Endothelial cell of umbilical vein (primary cell): ENCODE results near the gene SRPK2. TPM values are rescaled to one million over a fixed set of nuclear protein-coding genes. Genes with fewer than 3 reads are reported as not detected.

ENCODE experiments used
- BruUV-seq: library from RNA; stranded (reverse); fragments of 400-500 nt; replicated peaks from 2 replicates; lab custom pipeline; 2021; lab: Mats Ljungman, UMichigan
- CTCF ChIA-PET: fragments of 300-600, 350-600 bp; sonication (Branson Sonifier 250); formaldehyde crosslinking; loops from one replicate; lab custom pipeline; 2021; ENCODE audit warnings: antibody characterized with exemption, inconsistent platforms; lab: Charles Lee
- POLR2A ChIA-PET: fragments of 300-600, 350-600 bp; sonication (Branson Sonifier 250); formaldehyde crosslinking; loops from one replicate; lab custom pipeline; 2021; ENCODE audit warnings: antibody characterized with exemption, inconsistent platforms; lab: Charles Lee
- DNase-seq: peaks from one replicate; pipeline ENCODE4 v3.0.0-alpha.2; 2011; ENCODE audit warnings: low read depth, low spot score
- FAIRE-seq: peaks from 2 replicates; lab custom pipeline; 2011; peaks lifted over from hg19 to GRCh38; lab: Jason Lieb, UNC
- H2AFZ ChIP-seq: 2 replicates; pipeline ENCODE4 v1.6.0; 2012; ENCODE audit warnings: low read depth, low read length, control low read depth, inconsistent platforms
- H3K27ac ChIP-seq: 2 replicates; pipeline ENCODE4 v1.5.1; 2011; ENCODE audit warnings: low read depth, mild to moderate bottlenecking, control low read depth, low read length, moderate library complexity; ENCODE audit not compliant: insufficient read depth
- H3K27me3 ChIP-seq, 2 experiments: 2 replicates each; pipeline versions ENCODE4 v1.6.0 to v1.6.1; 2011; ENCODE audit warnings: low read length in 2 of 2, mixed read lengths in 1 of 2; ENCODE audit not compliant: control insufficient read depth in 2 of 2, insufficient read depth in 2 of 2
- H3K36me3 ChIP-seq, 2 experiments: 2 replicates in 1 of 2; 3 replicates in 1 of 2; pipeline ENCODE4 v1.5.1; 2011; ENCODE audit warnings: low read length in 2 of 2, mild to moderate bottlenecking in 1 of 2, moderate library complexity in 1 of 2; ENCODE audit not compliant: control insufficient read depth in 2 of 2, insufficient read depth in 2 of 2; ENCODE audit errors: extremely low read depth in 1 of 2
- H3K4me1 ChIP-seq: 3 replicates; pipeline ENCODE4 v1.5.1; 2011; ENCODE audit warnings: mild to moderate bottlenecking, low read length; ENCODE audit not compliant: control insufficient read depth, insufficient read depth; ENCODE audit errors: extremely low read depth
- H3K4me2 ChIP-seq: 2 replicates; pipeline ENCODE4 v1.6.1; 2011; ENCODE audit warnings: low read length, control low read depth, mixed read lengths; ENCODE audit not compliant: insufficient read depth
- H3K4me3 ChIP-seq, 3 experiments: fragments of 200-600 bp in 1 of 3; sonication (generic), shearing (Covaris generic) in 1 of 3; replicated peaks in 1 of 3; 2 replicates each; pipeline ENCODE4 v1.5.1; 2011 to 2016; ENCODE audit warnings: control low read depth in 3 of 3, low read length in 3 of 3, mild to moderate bottlenecking in 2 of 3, inconsistent platforms in 1 of 3, low read depth in 1 of 3, moderate library complexity in 1 of 3; ENCODE audit not compliant: insufficient read depth in 1 of 3
- H3K79me2 ChIP-seq: 2 replicates; pipeline ENCODE4 v1.6.0; 2012; ENCODE audit warnings: low read length, inconsistent platforms; ENCODE audit not compliant: control insufficient read depth, insufficient read depth
- H3K9ac ChIP-seq: replicated peaks from 2 replicates; pipeline ENCODE3; 2011; ENCODE audit warnings: low read length, control low read depth; ENCODE audit not compliant: insufficient read depth; ENCODE audit errors: extremely low read depth
- H3K9me1 ChIP-seq: replicated peaks from 3 replicates; pipeline ENCODE4 v1.6.0; 2011; ENCODE audit warnings: mild to moderate bottlenecking, low read length; ENCODE audit not compliant: control insufficient read depth, insufficient read depth; ENCODE audit errors: extremely low read depth
- H3K9me3 ChIP-seq: replicated peaks from 2 replicates; pipeline ENCODE4 v1.5.1; 2012; ENCODE audit warnings: low read length, inconsistent platforms; ENCODE audit not compliant: control insufficient read depth, insufficient read depth
- H4K20me1 ChIP-seq: replicated peaks from 2 replicates; pipeline ENCODE3; 2011; ENCODE audit warnings: mild to moderate bottlenecking, low read length; ENCODE audit not compliant: control insufficient read depth, insufficient read depth; ENCODE audit errors: extremely low read depth
- EZH2 ChIP-seq: IDR thresholded peaks from 2 replicates; pipeline ENCODE4 v1.6.1; 2012; ENCODE audit warnings: borderline replicate concordance, low read depth, mild to moderate bottlenecking, moderate library complexity, low read length, inconsistent platforms; ENCODE audit not compliant: severe bottlenecking
- FOS ChIP-seq: IDR thresholded peaks from 2 replicates; pipeline ENCODE4 v1.6.1; 2011; ENCODE audit warnings: mild to moderate bottlenecking, low read length, moderate library complexity, borderline replicate concordance; ENCODE audit not compliant: insufficient read depth
- GATA2 ChIP-seq: IDR thresholded peaks from 2 replicates; pipeline ENCODE4 v1.7.0; 2011; ENCODE audit warnings: low read depth, mild to moderate bottlenecking, moderate library complexity, mixed read lengths, low read length; ENCODE audit not compliant: insufficient read length, insufficient read depth
- JUN ChIP-seq: IDR thresholded peaks from 2 replicates; pipeline ENCODE4 v1.6.1; 2011; ENCODE audit warnings: borderline replicate concordance, low read depth; ENCODE audit not compliant: insufficient read length, insufficient read depth
- MAX ChIP-seq: IDR thresholded peaks from 2 replicates; pipeline ENCODE4 v1.6.1; 2011; ENCODE audit not compliant: insufficient read depth, insufficient read length
- MYC ChIP-seq: IDR thresholded peaks from one replicate; pipeline ENCODE4 v1.6.1; 2011; ENCODE audit warnings: mild to moderate bottlenecking, low read depth, low read length
- POLR2A ChIP-seq: IDR thresholded peaks from 2 replicates; pipeline ENCODE4 v1.6.1; 2012; ENCODE audit warnings: low read depth, mild to moderate bottlenecking, control low read depth, low read length
- POLR2AphosphoS5 ChIP-seq: IDR thresholded peaks from 2 replicates; pipeline ENCODE4 v1.6.1; 2012; ENCODE audit warnings: low read depth, mild to moderate bottlenecking, control low read depth, low read length, moderate library complexity; ENCODE audit not compliant: insufficient read depth
- dilution Hi-C: fragments of 300-500 bp; cut with MboI; formaldehyde crosslinking; loops from one replicate; pipeline ENCODE4 v1.15.0; 2019; ENCODE audit warnings: low sequenced_read_pairs; ENCODE audit not compliant: extremely low pct_ligation_motif_present
- intact Hi-C: fragments of 100-400 bp; cut with micrococcal nuclease; formaldehyde crosslinking; loops from one replicate; pipeline ENCODE4 v1.10.0; 2022
- polyA plus RNA-seq, 4 experiments: library from polyadenylated mRNA; depleted of rRNA in 3 of 4; stranded (reverse) in 3 of 4; unstranded in 1 of 4; fragments of >200 nt; gene quantifications; 2 replicates each; pipeline versions ENCODE4 v1.2.1 to v1.2.3, GENCODE V29; 2011 to 2012; ENCODE audit warnings: missing spikeins in 1 of 4
- total RNA-seq: library from RNA; stranded (reverse); gene quantifications from 2 replicates; pipeline ENCODE4 v1.2.3, GENCODE V29; 2021
- TF ChIP-seq, protein P1 (sequence below), 2 donors: IDR thresholded peaks; 1 replicate in 1 of 2; 2 replicates in 1 of 2; pipeline ENCODE4 v1.5.1; 2011; ENCODE audit warnings: low read length in 2 of 2, mild to moderate bottlenecking in 2 of 2, moderate library complexity in 2 of 2, control low read depth in 1 of 2, inconsistent platforms in 1 of 2, low read depth in 1 of 2; ENCODE audit not compliant: insufficient read depth in 1 of 2; ENCODE audit errors: extremely low read depth in 1 of 2

The SRPK2 gene
- total and polyA plus RNA-seq, 2 donors (not counting 3 experiments of a cell fraction or from before 2014, with no cell fraction given) = 13.4 to 55.2 TPM

GRCh38 chr7:105212212-105212611, 176.5 kb downstream of the SRPK2 start:
- dilution Hi-C loops (no loop called here), intact Hi-C loops (no loop called here)
- H3K9me1 ChIP-seq = no peaks in the 10 kb centered on the region
- peaks cover 3% of the 10 kb centered on the region for H4K20me1 ChIP-seq
- no peak for FAIRE-seq
- H2AFZ ChIP-seq = no peak overlapping the region
- no peak overlapping the region for H3K9ac ChIP-seq
- H3K4me1 ChIP-seq = no peaks in the 10 kb centered on the region
- H3K9me3 ChIP-seq = no peaks in the 10 kb centered on the region
- TF ChIP-seq MYC (no peak), POLR2AphosphoS5 (no peak), JUN (no peak), FOS (no peak), POLR2A (no peak), EZH2 (no peak), MAX (no peak), GATA2 (no peak)
- TF ChIP-seq, protein P1, sequence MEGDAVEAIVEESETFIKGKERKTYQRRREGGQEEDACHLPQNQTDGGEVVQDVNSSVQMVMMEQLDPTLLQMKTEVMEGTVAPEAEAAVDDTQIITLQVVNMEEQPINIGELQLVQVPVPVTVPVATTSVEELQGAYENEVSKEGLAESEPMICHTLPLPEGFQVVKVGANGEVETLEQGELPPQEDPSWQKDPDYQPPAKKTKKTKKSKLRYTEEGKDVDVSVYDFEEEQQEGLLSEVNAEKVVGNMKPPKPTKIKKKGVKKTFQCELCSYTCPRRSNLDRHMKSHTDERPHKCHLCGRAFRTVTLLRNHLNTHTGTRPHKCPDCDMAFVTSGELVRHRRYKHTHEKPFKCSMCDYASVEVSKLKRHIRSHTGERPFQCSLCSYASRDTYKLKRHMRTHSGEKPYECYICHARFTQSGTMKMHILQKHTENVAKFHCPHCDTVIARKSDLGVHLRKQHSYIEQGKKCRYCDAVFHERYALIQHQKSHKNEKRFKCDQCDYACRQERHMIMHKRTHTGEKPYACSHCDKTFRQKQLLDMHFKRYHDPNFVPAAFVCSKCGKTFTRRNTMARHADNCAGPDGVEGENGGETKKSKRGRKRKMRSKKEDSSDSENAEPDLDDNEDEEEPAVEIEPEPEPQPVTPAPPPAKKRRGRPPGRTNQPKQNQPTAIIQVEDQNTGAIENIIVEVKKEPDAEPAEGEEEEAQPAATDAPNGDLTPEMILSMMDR (IDR thresholded peaks at IDR 0.05; ENCODE audit: extremely low read depth in 1 of 2, insufficient read depth in 1 of 2, low read depth in 1 of 2, low read length in 2 of 2) = no peak
- POLR2A ChIA-PET = no interaction called here
- CTCF ChIA-PET = no interaction called here
- H3K4me3 ChIP-seq = no peak overlapping the region
- no TSS peak for BruUV-seq
- no peak for DNase-seq
- H3K27ac ChIP-seq = no peak overlapping the region
- H3K79me2 ChIP-seq = peaks cover 61% of the 10 kb centered on the region
- H3K36me3 ChIP-seq = no peaks in the 10 kb centered on the region
- H3K27me3 ChIP-seq = no peaks in the 10 kb centered on the region
- H3K4me2 ChIP-seq = no peak overlapping the region
